HG03064 (cell line): ENCODE results near the gene HK1.

Experiments
- ATAC-seq: cut with Tn5 transposase; IDR thresholded peaks from one replicate; pipeline ENCODE4 v1.9.1; 2021; ENCODE audit warnings: low read depth; ENCODE audit not compliant: unreplicated experiment

HK1 gene

DNA sequence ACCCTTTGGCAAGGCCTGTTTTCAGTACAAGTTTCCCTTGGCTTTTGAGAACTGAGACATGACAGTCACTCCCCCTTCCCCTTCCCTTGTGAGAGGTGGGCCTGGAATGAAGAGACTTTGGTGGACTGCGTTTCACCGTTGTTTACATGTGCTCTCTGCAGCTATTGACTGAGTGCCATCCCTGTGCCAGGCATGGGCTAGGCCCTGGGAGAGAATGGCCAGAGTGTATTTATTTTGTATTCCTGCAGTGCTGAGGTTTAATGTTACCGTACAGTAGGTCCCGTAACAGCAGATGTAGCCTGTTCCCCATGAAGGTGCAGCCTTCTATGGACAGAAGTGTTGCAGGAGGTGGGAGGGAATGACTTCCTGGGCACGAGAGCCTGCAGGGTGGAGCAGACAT is 88.4 kb downstream of the HK1 start:
- ATAC-seq: no peak

DNA sequence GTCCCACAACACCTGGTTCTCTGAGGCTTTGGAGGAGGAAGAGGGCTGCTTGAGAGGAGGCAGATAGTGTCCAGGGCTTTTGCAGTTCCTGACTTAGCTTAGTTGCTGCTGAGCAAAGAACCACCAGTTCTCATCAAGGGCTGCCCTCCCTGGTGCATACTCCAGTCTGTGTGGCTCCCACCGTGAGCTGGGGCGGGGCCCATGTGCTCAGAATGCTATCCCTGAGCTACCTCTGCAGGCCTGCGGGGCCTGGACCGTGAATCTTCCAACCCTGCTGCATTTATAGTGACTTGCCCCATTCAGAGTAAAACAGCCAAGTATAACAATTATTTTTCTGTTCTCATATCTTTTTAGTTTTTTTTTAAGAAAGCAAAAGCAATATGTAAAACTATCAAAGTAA is 89.2 kb downstream of the HK1 start:
- ATAC-seq: no peak

DNA sequence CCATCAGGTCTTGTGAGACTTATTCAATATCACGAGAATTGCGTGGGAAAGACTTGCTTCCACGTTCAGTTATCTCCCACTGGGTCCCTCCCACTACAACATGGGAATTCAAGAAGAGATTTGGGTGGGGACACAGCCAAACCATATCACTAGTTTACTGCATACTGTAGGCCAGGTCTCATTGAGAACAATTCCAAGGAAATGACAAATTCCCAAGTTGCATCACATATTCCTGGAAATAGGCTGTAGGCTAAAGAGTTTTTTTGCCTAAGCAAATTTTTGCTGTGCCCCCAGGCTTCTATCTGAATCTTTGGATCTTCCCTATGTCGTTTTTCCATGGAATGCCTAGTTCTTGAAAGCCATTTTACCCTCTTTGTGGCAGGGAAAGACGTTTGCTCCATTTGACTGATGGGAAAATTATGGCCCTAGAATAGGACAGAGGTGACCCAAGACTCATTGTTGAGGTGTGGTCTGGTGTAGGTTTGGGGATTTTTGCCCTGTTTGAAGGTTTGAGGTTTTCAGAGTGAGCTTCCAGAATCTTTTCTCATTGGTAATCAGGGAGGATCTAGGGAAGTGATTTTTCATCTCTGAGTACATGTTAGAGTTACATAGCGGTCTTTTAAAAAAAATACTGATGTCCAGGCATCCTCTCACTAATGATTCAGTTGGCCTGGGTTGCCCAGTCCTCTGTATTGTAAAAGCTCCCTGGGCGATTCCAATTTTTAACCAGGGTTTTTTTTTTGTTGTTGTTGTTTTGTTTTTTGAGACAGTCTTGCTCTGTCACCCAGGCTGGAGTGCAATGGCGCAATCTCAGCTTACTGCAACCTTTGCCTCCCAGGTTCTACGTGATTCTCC is 94.1 kb downstream of the HK1 start:
- ATAC-seq: no peak

DNA sequence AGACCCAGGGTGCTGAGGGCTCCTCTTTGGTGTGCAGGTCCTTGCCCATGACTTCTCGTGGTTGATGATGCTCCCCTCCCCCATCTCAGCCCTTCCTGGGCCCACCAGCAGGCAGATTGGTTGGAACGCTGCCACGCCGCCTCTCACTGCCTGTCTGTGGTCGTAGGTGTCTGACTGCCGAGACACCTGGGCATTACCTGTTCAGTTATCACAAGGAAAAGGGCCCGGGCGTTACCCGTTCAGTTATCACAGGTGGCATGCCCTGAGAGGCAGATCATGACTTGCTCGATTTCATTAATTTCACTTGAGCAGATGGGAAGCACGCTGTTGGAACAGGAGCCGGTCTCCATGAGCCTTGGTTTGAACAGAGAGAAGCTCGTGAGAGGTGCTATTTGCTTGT is 95.9 kb downstream of the HK1 start:
- no peak for ATAC-seq

DNA sequence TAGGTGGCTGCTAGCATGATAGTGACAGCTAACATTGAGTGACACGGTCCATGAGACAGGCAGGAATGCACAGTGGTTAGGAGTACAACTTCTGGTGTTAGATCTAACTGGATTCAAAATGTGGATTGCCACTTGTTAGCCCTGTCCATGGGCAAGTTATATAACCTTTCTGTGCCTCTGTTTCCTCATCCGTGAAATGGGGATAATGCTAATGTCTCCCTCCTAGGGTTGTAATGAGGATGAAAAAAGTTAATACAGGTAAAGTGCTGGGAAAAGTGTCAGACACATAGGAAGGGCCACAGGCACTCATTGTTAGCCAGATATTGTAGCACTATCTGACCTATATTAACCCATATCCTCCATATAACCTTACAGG is 96.6 kb downstream of the HK1 start:
- ATAC-seq: no peak

DNA sequence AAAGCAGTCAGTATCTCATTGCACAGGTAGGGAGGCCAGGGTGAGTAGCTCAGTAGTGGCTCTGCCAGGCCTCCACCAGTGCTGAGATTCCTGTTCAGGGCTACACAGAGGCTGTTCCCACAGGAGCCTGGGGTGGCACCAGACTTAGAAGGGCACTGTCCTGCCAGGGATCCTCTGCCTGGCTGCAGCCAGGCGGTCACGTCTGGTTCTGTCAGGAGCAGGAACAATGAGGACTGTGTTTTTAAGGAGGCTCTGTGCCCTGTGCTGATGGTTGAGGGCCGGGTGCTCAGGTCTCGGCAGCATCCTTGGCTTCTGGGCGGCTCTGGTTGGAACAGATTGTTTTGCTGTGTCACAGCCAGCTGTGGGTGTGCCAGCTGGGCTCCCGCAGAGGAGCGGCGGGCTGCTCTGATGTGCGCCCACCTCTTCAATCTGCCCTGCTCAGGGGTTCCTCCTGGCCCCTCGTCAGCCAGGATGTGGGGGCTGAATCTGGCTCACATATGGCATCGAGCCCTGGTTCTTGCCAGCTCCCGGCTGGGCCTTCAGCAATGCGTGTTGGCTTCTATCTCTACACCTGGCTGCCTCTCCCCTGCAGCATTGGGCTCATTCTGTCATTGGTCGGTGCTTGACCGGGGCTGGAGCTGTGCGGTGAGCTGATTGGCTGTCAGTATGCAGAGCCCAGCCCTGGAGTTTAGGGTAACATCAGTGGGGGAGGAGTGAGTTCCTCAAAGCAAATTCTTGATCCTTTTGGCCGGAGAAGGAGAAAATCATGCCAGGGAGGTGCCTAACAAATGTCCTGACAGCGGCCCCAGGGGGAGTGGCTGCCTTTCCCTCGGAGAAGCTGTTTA is 97.2 kb downstream of the HK1 start:
- ATAC-seq: no peak

DNA sequence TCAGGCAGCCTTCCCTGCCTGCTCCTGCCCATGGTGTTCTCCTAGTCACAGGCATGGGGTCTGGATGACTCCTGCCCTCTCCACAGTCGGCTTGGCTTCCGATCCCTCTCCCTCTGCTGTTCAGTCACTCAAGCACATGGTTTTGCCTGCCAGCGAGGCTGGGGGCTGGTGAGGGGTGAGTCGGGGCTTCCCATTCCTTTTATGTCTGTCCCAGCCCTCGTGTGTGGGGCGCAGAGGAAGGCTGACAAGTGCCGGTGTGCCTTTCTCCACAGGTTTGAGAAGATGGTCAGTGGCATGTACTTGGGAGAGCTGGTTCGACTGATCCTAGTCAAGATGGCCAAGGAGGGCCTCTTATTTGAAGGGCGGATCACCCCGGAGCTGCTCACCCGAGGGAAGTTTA is 98.4 kb downstream of the HK1 start:
- no peak for ATAC-seq

DNA sequence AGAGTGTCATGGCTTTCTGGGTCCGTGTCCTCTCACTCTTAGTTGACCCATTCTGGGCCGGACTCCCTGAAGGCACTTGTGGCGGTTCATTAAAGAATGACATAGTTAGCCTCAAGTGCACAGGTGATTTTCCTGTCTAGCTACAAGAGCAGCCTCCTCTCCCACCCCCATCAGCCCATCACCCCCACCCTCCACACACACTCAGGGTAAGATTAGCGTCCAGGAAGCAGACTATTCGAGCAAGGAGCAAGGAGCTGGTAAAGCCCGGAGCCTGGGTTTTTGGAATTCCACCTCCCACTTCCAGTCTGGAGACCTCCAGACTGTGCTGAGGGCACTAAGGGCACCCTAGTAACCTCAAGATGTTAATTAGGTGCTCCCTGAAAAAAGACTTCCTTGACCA is 98.9 kb downstream of the HK1 start:
- ATAC-seq: no peak

DNA sequence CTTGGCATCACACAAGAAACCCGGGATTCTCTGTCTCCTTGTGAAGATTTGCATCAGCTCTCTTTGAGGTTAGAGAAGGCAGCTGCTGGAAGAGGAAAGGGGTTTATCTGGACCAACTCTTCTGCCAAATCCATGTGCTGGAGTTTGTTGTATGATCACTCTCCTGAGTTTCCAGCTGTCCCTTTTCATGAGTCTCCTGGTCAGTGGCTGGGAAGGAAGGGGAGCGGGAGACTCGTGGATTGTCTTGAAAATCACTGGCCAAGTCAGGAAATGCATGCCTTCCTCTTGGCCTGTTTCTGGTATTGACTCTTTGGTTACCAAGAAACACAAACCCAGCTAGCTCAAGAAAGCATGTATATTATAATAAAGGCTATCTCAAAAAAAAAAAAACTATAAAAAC is 99.6 kb downstream of the HK1 start:
- ATAC-seq: no peak

DNA sequence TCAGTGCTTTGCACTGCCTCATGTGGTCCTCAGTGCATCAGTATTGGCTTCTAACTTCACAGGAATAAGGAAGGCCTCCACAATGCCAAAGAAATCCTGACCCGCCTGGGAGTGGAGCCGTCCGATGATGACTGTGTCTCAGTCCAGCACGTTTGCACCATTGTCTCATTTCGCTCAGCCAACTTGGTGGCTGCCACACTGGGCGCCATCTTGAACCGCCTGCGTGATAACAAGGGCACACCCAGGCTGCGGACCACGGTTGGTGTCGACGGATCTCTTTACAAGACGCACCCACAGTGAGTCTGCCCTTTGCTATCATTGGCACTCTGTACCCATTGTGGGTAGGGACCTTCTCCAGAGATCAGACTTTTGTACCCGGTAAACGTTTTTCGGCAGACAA is 101.5 kb downstream of the HK1 start:
- ATAC-seq: no peak

DNA sequence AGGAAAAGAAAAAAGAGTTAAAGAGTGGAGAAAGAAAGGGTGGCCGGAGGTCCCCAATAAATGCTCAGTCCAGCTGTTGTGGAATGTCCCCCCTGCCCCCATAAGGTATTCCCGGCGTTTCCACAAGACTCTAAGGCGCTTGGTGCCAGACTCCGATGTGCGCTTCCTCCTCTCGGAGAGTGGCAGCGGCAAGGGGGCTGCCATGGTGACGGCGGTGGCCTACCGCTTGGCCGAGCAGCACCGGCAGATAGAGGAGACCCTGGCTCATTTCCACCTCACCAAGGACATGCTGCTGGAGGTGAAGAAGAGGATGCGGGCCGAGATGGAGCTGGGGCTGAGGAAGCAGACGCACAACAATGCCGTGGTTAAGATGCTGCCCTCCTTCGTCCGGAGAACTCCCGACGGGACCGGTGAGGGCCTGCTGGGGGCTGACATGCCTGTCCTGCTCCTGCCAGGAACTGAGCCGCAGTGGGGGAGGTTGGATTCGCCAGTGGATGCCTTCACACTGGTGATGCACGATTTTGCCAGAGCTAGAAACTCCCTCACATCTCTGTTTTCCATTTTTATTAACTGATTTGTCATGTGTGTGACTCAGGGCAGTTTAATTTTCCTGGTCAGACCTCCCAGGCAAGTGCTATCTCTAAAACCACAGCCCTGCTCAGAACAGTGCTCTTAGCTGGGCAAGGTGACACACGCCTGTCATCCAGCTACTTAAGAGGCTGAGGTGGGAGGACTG is 104.3 kb downstream of the HK1 start:
- no peak for ATAC-seq

DNA sequence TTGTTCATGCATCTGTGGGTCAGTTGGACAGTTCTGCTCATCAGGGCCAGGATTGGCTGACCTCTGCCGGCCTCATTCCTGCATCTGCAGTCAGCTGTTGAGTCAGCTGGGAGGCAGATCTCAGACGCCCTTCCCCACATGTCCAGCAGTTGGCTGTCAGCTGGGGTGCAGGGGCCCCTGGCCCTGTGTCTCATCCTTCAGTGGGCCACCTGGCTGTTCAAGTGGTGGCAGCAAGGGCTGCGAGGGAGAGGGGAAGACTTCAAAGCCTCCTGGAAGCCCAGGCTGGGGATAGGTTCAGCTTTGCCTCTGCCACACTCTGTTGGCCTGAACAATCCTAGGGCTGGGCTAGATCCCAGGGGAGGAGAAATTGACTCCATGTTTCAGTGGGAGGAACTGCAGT is 105.3 kb downstream of the HK1 start:
- ATAC-seq: no peak

DNA sequence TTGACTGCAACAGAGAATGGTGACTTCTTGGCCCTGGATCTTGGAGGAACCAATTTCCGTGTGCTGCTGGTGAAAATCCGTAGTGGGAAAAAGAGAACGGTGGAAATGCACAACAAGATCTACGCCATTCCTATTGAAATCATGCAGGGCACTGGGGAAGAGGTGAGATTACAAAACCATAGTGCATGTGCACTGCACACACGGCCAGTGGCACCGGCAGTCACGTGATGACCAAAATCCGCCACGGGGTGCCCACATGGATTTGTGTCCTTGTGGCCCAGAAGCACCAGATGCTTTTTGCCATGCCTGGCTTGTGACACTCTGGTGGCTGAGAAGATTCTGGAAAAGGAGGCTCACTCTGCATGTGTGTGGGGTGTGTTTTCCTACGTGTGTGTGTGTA is 106.0 kb downstream of the HK1 start:
- no peak for ATAC-seq

DNA sequence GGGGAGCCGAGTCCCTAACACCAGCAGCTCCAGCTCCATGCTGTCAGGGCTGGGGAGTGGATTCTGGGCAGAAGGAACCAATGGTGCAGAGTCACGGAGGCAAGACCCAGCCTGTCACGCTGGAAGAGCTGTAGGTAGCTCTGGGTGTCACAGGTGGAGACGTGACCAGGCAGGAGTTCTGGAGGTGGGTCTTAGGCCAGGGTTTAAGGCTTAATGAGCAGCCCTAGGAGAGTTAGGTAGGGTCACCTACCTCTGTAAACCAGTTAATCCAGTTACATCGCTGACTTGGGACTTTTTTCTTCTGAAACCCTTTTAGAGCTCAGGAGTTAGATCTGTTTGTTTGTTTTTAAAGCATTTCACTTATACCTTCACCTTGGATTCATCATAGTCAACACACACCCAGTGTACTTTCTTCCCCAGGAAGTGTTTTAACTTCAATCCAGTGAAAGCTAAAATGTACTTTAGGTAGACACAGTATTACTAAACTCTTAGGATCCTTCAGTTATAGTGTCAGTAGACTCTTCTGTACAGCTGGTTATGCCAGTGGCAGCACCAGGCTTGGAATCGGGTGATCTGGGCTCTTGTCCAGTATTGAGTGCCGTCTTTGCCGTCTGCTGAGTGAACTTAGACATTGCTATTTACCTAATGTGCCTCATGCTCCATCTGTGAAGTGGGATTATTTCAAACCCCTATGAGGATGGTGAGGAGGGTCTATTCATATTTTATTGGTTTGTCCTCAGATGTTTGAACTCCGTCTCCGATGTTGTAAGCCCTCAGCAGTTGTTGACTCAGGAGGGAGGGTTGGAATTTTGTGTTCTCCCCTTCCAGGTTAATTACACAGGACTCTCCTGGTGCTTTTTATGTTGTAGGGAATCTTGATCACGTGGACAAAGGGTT is 107.4 kb downstream of the HK1 start:
- no peak for ATAC-seq

DNA sequence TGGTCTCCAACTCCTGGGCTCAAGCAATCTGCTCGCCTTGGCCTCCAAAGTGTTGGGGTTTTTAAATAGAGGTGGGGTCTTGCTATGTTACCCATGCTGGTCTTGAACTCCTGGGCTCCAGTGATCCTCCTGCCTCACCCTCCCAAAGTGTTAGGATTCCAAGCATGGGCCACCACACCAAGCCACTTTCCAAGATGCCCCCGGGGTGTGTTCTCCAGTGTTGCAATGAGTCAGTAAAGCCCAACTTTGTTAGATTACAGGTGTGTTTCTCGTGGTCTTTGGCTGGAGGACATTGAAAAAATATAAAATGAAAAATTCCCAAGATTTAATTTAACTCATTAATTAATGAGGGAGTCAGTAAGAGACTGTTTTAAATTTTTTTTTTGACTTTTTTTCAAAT is 109.2 kb downstream of the HK1 start:
- no peak for ATAC-seq

DNA sequence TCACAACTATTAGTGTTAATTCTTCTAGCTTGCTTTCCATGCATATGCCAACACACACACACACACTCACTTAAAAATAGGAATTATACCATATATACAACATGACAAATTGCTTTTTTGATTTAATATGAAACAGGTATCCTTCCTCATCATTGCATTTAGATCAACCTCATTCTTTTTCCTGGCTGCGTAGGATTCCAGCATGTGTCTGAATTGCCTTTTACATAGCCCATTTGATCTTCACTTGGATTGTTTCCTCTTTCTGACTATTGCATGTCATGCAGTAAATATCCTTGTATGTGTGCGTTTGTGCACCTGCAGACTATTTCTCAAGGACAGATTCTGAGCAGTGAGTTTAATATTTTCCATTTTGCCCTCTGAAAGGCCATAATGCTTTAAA is 110.2 kb downstream of the HK1 start:
- ATAC-seq: no peak

DNA sequence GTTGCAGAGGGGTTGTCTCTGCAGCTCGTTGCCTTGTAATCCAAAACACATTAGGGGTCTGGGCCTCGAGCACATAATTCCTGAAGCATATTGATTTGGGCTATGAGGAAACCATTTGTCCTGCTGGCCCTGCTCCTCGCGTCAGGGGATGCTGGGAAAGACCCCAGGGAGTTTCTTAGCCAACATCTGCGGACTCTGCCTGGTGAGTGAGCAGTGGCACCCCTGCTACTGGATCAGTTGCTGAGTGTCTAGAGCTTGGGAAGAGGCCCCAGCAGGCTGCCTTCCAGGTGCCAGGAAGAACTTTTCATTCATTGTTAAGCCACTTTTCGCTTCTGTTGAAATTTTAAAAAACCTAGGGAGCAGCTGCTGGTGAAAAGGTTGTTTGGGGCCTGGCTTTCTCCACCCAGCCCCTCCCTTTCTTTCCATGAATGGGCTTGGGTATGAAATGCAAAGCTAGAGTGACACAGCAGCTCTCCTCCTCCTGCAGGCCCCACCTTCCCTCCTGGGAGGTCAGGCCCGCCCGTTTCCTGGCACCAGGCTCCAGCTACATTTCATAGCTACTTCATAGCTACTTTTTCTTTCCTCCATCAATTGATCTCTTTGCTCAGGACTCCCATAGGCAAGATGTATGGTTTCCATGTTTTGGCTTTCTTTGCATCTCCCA is 111.7 kb downstream of the HK1 start:
- ATAC-seq: no peak

DNA sequence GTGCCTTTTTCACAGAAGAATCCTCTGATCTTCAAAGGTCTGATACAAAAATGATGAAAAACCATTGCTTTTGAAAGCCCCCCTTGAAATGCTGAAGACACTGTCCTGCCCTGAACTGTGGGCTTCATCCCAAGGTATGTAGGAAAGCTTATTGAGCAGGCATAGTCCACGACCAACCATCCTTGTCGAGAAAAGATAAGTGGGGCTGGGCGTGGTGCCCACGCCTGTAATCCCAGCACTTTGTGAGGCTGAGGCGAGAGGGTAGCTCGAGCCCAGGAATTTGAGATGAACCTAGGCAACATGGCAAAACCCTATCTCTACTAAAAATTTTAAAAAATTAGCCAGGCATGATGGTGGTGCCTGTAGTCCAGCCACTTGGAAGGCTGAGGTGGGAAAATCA is 112.9 kb downstream of the HK1 start:
- no peak for ATAC-seq

DNA sequence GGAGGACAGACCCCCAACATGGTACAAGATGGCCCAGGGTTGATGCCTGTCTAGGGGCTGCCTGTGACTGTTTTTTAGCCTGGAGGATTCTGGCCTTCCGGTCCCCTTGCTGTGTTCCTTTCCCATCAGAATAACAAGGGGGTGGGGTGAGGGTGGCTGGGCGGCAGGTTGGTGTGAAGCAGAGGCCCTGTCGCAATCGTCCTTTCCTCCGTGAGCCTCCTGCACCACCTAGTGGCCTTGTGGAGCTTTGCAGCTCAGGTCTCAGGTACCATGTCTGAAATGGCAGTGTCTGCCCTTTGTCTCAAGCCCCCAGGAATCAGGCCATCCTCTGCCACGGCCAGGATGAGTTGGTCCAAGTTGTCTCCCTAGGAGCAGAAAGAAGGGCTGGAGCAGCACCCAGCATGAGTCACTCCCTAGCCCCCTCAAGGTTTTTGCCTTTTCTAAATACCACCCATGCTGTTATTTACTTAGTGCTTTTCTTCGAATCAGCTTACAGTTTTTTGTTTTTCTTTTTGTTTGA is 114.2 kb downstream of the HK1 start:
- no peak for ATAC-seq

DNA sequence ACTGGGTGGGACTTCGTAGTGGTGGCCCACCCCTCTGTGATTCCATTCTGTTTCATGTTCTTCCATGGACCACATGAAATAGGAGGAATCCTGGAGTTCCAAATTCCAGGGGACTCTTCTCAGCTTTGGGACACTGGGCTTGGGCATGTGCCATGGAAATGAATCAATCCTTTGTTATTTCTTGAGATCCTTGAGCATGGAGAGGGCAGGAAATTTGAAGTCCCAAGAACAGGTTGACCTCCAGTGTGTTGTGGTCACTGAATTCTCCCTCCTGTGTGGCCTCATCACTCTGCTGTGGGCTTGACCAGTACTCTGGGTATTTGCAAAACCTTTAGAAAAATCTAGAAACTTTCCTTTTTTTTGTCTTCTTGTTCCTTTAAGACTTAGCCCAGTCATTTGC is 115.7 kb downstream of the HK1 start:
- no peak for ATAC-seq
